UCSD-AML1 (cell line): Measurements from ENCODE around the gene CCDC39.

Source experiments
- DNase-seq: peaks from one replicate; lab custom pipeline; 2025; ENCODE audit not compliant: unreplicated experiment; lab: John Stamatoyannopoulos, UW

CCDC39 gene

DNA sequence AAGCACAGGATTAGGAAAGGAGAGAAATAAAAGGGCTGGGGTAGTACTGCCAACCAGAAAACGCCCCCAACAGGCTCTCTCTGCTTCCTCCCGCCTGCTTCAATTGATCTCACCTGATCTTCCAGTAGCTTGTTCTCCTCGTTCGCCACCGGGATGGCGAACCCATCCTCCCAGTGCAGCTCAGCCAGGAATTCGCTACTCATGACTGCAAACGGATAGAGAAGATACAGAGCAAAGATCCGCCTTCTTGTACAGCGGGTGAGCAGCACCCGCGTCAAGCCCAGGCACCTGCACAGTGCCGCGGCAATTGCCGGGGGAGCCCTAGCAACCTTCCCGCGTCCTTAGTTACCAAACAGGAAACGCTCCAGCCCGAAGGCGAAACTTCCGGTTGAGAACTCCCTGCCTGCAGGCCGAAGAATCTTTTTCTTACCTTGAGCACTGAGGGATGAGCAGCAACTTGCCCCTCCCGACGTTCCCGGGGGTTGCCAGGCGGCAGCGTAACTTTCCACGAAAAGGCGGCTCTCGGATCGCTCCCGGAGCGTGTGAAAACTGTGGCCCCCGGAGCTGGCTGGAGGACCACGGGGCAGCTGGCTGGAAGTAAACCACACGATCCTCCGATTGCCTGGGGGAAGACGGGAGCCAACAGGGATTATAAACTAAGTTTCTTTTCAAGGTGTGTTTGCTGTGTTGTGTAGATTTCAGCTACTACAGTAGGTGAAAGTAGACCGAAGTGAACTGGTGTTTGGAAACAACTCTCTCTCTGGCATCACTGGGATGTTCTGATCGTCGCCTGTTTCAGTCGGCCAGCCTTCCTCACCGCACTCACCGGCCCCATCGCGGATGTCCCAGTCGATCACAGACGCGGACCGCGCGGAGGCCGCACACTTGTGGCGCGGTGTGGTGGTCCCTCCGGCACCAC, at the start of gene CCDC39:
TSS of gene CCDC39 (minus strand) at position 312 of the 919 bp plus-strand sequence. CDS start at position 203, 109 bp downstream.
- no peak for DNase-seq

DNA sequence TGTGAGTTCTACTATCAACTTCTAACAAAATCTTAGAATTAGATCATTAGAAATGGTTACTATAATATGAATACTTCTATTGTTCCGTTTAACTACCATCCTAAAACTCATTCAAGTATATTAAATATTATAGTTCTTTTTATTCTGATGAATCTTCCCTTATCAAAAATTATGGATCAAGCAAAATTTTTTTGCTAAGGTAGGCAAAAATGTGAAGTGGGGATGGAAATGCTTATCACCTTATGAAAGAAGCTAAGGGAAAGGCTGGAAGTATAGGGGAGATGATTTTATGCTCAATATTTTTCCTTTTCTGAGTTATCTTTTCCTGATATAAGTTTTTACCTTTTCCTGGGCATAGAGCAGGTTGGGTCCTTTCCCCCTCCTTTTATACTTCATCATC, 40.7 kb upstream of the CCDC39 start:
- DNase-seq = no peak

DNA sequence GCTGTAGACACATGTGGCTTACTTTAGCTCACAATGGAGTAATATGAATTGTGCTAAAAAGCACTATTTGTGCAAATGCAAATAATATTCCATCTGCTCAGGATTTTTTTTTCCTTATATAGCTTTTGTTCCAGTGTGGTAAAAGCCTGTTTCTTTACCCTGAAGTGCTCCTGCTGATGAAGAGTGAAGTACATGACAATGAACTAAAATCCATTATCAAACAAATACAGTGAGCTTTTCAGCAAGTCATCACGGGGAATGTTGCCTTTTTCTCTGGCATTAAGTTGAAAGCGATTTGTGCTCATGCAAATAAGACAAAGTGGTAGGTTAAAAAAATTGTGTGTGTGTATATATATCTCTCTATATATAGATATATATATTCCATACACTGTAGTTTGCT, 28.6 kb upstream of the CCDC39 start:
- no peak for DNase-seq

DNA sequence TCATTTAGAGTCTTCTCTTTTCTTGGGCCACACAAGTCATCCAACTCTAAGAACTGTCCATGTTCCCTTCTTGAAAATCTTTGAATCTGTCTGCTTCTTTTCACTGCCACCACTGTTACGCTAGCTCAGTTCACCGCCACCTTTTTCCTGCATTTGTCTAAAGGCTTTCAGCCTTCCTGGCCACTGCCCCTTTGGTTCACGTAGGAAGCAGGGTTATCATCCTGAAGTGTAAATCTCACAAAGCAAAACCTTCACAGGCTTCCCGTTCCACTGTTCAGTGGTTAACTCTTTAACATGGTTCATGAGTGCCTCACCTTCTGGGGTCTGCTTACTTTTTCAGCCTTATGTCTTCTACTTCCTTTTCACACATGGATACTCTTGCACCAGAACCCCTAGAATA, 26.3 kb upstream of the CCDC39 start:
- no peak for DNase-seq

DNA sequence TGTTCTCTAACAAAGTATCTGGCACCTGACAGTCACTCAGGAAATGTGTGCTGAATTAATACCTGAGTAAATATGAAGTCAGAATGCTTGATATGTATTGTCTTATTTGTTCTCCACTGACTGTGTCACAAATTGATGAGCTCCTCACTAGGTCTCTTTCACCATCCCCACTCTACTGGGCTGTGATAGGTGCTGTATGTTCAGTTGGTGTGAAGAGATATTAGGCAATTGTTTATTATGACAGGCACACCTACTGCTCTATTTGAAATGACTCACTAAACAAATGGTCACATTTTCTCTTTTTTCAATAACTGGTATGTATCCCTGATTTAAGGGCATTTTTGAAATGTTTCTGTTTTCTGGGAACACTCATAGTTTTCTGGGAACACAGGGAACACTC, 25.2 kb upstream of the CCDC39 start:
- no peak for DNase-seq

DNA sequence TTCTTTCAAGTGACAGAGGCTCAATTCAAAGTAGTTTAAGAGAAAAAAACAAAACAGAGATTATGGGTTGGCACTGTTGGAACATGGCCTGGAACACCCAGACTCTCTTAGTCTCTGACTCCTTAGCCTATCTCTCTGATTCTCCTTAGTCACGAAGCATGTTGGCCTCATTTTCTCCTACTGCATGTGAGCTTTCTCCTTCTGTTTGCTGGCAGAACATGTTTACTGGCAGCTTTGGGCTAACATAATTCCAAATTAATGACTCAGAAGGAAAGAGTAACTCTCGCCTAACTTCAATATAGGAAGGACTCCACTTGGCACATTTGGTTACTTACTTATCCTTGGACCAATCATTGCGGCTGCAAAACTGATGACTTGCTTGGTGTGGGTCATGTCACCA, 21.7 kb upstream of the CCDC39 start:
- no peak for DNase-seq

DNA sequence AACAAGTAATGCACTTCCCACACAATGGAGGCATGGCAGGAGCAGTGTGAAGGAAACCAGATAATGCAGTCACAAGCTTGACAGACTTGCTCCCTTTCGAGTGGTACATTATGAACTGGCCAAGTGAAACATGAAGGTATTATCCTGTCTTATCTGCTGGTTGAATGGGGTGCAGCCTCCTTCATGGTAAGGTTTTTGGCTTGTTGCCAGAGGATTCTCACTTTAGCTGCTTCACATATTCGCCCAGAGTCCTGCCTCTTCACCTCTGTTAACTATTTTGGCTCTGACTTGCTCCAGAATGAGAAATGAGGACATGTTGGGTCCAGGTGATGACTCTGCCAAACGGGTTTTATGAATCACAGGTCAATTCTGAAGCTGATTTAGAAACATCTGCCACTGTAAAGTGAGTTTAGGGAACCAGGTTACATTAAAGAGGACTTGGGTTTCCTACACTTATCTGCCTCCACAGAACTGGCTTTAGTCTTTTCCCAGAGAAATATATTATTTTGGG, 19.5 kb upstream of the CCDC39 start:
- no peak for DNase-seq

DNA sequence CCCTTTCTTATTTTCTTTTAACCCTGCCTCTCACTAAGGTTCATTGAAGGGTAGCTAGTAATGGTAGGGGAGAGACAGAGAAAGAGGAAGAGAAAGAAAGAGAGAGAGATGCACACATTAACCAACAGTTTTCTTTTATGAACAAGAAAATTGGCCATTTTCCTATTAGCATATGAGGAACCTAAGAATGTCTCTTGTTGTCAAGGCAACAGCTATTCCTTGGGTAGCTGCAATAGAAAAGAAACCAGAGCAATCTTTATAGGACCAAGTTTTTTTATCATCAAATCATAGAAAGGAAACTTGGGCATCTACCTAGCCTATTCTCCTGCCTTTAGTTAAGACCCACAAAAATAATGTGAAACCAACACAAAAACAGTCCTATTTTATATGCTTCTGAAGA, 15.0 kb upstream of the CCDC39 start:
- no peak for DNase-seq

DNA sequence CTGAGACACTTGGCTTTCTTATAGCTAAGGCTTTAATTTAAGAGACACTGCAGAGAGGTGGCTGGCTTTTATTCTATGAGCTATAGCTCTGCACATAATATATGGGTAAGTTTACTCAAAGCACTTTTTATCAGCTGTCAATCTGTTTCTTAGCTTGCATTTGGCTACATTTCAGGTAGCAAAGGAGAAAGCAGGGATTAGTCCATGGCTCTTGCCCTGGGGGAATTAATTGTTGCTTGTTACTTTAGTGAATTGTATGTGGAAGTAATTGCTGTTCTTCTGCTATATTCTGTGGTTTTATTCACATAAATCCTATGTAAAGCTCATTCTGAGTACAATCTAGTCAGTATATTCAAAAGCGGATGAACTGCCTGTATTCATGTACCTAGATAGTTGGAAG, 14.4 kb upstream of the CCDC39 start:
- no peak for DNase-seq

DNA sequence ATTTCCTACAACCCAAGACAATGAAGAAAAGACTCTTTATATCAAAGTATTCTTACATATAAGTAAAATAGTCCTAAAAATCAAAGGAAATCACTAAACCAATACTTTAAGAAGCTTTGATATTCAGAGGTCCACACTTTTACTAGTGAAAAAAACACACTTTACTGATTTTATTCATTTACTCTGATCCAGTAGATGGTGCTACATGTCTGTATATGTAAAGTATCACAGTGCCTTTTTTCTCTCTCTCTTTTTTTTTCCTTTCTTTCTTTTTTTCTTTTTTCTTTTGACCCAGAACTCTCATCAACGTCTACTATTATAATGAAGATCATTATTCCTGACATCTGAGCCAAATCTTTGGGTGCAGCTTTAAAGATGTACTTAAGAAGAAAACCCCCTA, 10.8 kb upstream of the CCDC39 start:
- no peak for DNase-seq

DNA sequence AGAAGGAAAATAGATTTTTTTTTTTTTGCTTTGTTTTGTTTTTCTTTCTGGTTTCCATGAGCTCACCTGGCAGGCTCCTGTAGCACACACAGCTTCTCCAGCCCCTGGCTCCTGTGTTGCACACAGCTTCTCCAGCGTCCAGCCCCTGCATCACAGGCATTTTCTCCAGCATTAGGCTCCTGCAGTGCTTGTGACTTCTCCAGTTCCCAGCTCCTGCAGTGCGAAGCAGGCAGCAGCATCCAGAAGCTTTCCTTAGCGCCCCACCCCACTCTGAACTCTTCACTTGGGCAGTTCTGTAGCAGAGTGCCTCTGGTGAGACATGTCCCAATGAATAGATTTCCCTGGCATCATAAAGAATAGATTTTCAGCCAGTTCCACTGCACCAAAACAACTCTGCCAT, 5.5 kb upstream of the CCDC39 start:
- DNase-seq = no peak

DNA sequence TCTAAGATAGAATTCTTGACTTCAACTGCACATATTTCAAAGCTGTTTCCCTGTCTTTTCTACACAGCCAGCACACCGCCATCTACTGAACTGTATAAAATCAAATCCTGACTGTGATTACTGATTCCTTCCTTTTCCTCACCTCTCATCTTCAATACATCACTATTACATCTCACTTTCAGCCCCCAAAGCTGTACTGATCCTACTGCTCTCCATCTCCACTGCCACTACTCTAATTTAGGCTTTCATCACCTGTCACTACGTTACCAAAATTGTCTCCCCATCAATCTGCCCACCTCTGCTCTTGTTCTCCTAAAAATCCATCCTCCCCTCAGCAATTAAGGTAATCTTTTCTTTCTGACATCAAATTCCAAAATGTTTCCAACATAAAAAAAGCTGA, 4.5 kb upstream of the CCDC39 start:
- DNase-seq = no peak

DNA sequence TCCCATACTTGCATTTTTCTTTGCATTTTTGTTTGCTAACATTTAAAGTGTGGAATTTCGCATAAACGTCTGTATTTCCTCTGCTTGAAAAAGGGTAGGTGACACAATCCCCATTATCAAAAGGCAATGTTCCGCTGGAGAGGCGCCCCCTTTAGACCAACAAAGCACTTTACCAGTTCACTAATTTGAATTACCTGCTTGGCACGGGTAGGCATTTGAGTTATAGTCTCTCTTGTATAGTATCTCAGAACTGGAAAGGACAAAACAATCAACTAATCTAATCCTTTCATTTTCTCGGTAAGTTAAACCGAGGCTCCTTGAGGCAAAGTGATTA, 775 bp upstream of the CCDC39 start:
- DNase-seq = no peak

DNA sequence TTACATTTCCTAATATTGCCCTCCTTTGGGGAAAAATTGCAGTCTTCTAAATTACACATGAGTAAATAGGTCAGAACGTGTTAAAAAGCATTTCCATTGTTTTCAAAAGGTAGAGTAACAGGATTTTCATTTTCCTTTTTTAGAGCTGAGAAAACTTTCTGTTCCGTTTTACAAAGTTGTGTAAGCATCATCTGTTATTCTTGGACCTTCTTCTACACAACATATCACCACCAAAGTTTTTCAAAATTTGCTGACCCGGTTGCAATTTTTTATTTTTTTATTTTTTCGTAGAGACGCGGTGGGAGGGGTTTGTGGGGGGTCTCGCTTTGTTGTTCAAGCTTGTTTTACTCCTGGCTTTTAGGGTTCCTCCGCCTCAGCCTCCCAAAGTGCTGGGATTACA, 1.1 kb downstream of the CCDC39 start:
- DNase-seq = no peak

DNA sequence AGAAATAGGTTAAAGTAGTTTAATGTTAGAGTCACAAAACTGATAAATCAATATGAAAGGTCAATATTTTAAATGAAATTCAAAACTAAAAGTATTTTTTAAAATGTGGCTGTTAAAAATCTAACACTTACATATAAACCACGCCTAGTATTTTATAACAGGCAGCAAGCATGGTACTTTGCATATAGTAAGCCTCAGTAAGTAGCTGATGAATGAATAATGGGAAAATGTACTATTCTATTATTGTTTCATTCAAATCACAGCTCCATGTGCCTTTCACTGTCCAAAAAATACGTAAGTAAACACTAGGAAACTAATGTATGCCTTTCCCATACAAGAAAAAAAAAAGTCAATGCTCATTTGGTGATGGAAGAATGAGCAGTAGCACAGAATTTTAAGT, 17.8 kb downstream of the CCDC39 start:
- DNase-seq = no peak

DNA sequence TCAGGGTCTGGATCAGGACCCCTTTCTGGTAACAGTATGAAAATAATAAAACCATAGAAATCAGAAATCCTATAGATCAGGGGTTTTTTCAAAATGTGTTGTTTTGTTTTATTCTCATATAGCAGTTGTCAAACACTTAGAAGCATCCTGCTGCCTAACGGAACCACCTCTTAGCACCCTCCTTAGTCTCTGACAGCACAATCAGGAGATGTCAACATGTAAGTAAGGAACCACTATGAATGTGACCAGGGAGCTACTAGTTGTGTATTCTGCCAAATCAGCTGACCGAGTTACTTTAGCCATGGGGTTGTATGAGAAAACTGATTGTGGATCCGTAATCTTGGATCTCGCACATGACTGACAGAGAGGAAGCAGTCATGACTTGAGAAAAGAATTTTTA, 22.2 kb downstream of the CCDC39 start:
- no peak for DNase-seq

DNA sequence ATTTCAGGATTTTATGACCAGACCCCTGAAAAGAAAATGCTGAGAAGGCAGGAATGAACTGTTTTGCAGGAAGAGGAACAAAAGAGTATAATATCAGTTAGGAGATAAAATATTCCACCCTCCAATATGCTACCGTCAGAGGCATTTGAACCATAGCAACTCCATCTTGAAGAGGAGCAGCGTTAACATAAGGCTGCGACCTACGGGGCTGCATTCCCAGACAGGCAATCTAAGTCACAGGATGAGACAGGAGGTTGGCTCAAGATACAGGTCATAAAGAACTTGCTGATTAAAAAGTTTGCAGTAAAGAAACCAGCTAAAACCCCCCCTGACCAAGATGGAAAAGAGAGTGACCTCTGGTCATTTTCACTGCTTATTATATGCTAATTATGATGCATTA, 22.9 kb downstream of the CCDC39 start:
- no peak for DNase-seq

DNA sequence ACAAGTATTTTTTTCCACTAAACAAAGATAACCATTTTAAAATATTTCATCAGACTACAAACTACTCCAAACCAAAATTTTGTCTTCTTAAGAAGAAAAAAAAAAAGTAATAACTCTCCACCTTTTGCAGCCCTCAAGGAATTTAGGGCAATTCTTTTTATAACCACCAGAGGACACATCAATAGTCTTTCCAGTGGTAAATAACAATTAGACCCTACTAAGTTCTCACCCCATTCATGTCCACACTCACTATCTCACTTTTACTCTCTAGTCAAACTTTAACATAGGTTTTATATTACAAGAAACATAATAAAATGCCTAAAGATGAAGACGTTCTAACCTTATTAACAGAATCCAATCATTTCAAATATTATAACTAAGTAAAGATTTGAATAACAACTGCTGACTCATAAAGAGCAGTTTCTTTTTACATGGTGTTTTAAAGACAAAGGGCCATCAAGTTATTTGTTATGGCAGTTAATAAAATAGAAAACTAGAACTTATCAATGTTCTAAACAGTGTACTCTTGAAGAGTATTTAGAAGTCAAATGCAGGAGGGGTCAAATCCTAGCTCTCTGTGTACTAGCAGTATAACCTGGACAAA, 33.0 kb downstream of the CCDC39 start:
- DNase-seq = no peak

DNA sequence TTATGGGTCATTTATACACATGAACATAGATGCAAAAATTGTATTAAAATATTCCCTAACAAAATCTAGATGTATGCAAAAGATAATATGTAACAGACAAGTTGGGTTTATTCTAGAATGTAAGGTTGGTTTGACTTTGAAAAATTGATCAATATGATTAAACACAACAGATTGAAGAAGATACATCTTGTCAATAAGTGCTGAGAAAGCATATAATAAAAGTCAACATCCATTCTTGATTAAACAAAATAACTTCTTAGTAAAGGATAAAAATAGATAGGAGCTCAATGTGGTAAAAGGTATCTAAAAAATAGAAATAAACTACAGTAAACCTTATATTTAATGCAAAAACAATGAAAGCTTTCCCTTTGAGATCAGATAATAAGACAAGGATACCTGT, 38.3 kb downstream of the CCDC39 start:
- DNase-seq = no peak

DNA sequence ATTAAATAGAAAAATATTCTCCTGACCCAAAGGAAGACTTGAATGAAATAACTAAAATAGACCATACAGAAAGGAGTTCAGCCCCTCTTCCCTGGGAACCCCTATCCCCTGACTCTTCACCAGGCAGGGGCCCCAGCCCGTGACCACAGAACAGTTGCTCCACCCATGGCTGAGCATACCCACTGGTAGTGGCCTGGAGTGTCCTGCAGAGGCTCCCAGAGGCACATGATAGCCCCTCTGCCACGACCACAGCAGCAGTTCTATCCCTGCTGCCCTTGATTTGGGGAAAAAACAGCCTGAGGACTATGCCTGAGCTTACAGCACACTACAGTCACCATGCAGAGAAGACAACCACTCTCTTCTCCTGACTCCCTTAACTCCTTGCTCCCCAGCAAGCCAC, 45.6 kb downstream of the CCDC39 start:
- no peak for DNase-seq

DNA sequence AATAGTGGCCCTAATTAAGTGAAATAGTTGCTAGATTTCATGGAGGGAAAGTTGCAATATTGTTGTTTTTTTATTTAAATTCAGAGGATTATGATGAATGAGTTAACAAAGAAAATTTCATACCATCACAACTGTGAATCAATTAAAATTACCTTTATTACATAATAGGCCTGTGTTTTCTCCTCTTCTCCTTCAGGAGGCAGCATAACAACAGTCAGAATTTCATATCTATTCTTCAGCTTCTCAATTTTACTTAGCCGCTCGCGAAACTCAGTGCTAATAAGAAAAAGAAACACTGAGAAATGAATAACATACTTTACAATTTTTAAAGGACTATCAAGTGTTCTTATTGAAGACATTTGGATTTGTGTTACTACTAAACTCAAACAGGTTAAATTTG, 48.0 kb downstream of the CCDC39 start:
- DNase-seq = no peak

DNA sequence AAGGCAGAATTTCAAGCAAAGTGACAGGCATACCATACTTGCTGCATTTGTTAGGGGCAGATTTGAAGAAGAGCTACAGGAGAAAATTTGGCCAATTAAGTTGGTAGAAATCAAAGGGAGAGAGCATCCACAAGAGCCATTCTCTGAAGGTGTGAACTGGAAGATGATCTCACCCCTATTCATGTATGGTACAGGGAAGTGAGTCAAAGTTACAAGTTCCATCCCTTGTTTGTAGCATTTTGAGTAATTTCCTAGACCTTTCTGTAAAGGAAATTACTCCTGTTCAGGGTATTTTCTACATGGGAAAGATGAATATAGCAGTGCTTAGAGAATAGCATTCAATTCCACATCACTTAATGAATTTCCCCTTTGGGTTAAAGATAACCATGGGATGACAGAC, 48.9 kb downstream of the CCDC39 start:
- no peak for DNase-seq

DNA sequence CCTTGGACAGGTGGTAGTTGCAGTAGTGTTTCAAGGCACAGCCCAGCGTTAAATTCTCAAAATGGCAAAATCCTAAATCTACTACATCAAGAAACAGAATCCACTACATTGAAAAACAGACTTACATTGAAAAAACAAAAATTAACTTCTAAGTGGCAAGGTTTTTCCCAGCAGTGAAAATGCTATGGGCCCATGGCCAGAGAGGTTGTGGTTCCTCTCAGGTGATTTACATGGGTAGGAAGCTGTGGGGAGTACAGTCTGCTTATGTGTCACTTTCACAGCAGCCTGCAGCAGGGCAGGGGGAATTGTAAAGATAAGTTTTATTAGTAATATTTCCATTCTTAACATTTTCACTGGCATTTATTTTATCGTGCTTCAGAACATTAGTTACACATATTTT, 52.4 kb downstream of the CCDC39 start:
- no peak for DNase-seq
